Measurements from ENCODE around the gene EHBP1.

The EHBP1 gene

GRCh38 chr2:62884514-62884913, 179.0 kb downstream of the EHBP1 start:
- H2AFZ ChIP-seq (ENCODE audit: low read length): no peak overlapping the region
- H3K4me3 ChIP-seq (ENCODE audit: low read length, poor library complexity, severe bottlenecking): no peak overlapping the region

DNA sequence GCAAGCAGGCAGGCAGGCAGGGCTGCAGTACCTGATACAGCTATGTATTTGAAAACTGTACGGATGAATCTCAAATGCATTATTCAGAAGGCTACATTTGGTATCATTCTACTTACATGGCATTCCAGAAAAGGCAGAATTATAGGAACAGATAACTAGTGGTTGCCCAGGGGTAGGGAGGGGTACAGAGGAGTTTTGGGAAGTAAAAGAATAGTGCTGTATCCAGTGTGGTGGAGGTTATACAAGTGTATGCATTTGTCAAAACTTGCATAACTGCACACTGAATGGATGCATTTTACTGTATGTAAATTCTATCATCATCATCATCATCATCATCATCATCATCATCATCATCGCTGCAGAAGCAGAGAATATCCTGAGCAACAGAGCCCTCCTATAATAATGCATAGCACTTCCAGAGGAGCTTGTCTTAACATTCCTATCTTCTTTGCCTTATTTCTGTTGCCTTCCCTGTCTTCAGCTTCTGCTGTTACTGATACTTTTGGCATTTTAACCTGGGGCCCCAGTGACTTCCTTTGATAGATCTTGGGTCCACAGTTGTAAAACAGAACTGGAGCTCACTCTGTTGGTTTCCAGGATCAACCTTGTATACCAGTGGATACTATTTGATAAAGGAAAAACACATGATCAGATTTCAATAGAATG, 189.6 kb downstream of the EHBP1 start:
- Histone ChIP-seq H2AFZ (ENCODE audit: low read length) (no peak overlapping the region), H3K9me2 (replicated peaks; ENCODE audit: low read depth, low read length) (no peaks in the 10 kb centered on the region), H3K9me3 (ENCODE audit: insufficient read depth, low read depth, low read length) (no peaks in the 10 kb centered on the region), H3K36me3 (ENCODE audit: insufficient read depth, low read length) (no peaks in the 10 kb centered on the region), H3K4me3 (ENCODE audit: low read length, poor library complexity, severe bottlenecking) (no peak overlapping the region), H3K27me3 (ENCODE audit: insufficient read depth, low read length, poor library complexity, severe bottlenecking) (no peaks in the 10 kb centered on the region), H4K20me1 (ENCODE audit: insufficient read depth, low read length, poor library complexity, severe bottlenecking) (no peaks in the 10 kb centered on the region), H3K79me2 (ENCODE audit: insufficient read depth, low read length) (no peaks in the 10 kb centered on the region), H3K4me2 (ENCODE audit: low read depth, low read length, poor library complexity, severe bottlenecking) (no peak overlapping the region), H3K4me1 (ENCODE audit: insufficient read depth, low read length, poor library complexity, severe bottlenecking) (no peaks in the 10 kb centered on the region), H3K9ac (ENCODE audit: low read depth, low read length, poor library complexity, severe bottlenecking) (no peak overlapping the region), H3F3A (ENCODE audit: low read depth) (no peaks in the 10 kb centered on the region)
- TF ChIP-seq, protein P1, sequence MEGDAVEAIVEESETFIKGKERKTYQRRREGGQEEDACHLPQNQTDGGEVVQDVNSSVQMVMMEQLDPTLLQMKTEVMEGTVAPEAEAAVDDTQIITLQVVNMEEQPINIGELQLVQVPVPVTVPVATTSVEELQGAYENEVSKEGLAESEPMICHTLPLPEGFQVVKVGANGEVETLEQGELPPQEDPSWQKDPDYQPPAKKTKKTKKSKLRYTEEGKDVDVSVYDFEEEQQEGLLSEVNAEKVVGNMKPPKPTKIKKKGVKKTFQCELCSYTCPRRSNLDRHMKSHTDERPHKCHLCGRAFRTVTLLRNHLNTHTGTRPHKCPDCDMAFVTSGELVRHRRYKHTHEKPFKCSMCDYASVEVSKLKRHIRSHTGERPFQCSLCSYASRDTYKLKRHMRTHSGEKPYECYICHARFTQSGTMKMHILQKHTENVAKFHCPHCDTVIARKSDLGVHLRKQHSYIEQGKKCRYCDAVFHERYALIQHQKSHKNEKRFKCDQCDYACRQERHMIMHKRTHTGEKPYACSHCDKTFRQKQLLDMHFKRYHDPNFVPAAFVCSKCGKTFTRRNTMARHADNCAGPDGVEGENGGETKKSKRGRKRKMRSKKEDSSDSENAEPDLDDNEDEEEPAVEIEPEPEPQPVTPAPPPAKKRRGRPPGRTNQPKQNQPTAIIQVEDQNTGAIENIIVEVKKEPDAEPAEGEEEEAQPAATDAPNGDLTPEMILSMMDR (conservative IDR thresholded peaks at IDR 0.05; ENCODE audit: low read length): no peak
- TF ChIP-seq EZH2phosphoT487 (IDR thresholded peaks at IDR 0.05; ENCODE audit: borderline replicate concordance): no peak

More at GRCh38 chr2:62884514-62884913, 179.0 kb downstream of the EHBP1 start:
- Histone ChIP-seq H3K4me1 (ENCODE audit: insufficient read depth, low read length, poor library complexity, severe bottlenecking) (no peaks in the 10 kb centered on the region), H3K9me2 (replicated peaks; ENCODE audit: low read depth, low read length) (no peaks in the 10 kb centered on the region), H3K9ac (ENCODE audit: low read depth, low read length, poor library complexity, severe bottlenecking) (no peak overlapping the region), H3K4me2 (ENCODE audit: low read depth, low read length, poor library complexity, severe bottlenecking) (no peak overlapping the region), H4K20me1 (ENCODE audit: insufficient read depth, low read length, poor library complexity, severe bottlenecking) (no peaks in the 10 kb centered on the region), H3K9me3 (ENCODE audit: insufficient read depth, low read depth, low read length) (no peaks in the 10 kb centered on the region), H3K27me3 (ENCODE audit: insufficient read depth, low read length, poor library complexity, severe bottlenecking) (no peaks in the 10 kb centered on the region), H3F3A (ENCODE audit: low read depth) (no peaks in the 10 kb centered on the region), H3K79me2 (ENCODE audit: insufficient read depth, low read length) (no peaks in the 10 kb centered on the region), H3K36me3 (ENCODE audit: insufficient read depth, low read length) (no peaks in the 10 kb centered on the region)
- TF ChIP-seq EZH2phosphoT487 (IDR thresholded peaks at IDR 0.05; ENCODE audit: borderline replicate concordance): no peak
- TF ChIP-seq, protein P1 (conservative IDR thresholded peaks at IDR 0.05; ENCODE audit: low read length): no peak

DNA sequence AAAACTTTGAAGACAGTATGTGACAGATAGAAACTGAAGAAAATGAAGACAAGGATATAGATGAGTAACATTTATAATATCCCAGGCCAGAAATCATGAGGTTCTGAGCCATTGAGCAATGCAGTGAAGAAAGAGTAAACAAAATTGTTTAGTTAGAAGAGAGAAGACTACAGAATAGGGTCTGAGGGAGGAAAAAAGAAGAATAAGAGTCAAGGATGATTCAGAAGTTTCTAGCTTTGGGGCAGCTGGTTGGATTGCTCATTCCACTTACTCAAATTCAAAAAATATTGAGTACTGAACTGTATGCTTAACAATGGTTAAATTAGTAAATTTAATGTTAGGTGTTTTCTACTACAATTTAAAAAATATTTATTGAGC, 190.1 kb downstream of the EHBP1 start:
- H2AFZ ChIP-seq (ENCODE audit: low read length): no peak overlapping the region
- no peaks in the 10 kb centered on the region for H3K36me3 ChIP-seq (ENCODE audit: insufficient read depth, low read length)
- no peaks in the 10 kb centered on the region for H4K20me1 ChIP-seq (ENCODE audit: insufficient read depth, low read length, poor library complexity, severe bottlenecking)
- no peaks in the 10 kb centered on the region for H3K79me2 ChIP-seq (ENCODE audit: insufficient read depth, low read length)
- H3K9me2 ChIP-seq (replicated peaks; ENCODE audit: low read depth, low read length): no peaks in the 10 kb centered on the region
- no peaks in the 10 kb centered on the region for H3K27me3 ChIP-seq (ENCODE audit: insufficient read depth, low read length, poor library complexity, severe bottlenecking)
- no peak overlapping the region for H3K4me2 ChIP-seq (ENCODE audit: low read depth, low read length, poor library complexity, severe bottlenecking)
- H3F3A ChIP-seq (ENCODE audit: low read depth): no peaks in the 10 kb centered on the region
- H3K4me1 ChIP-seq (ENCODE audit: insufficient read depth, low read length, poor library complexity, severe bottlenecking): no peaks in the 10 kb centered on the region
- no peaks in the 10 kb centered on the region for H3K9me3 ChIP-seq (ENCODE audit: insufficient read depth, low read depth, low read length)
- H3K4me3 ChIP-seq (ENCODE audit: low read length, poor library complexity, severe bottlenecking): no peak overlapping the region
- H3K9ac ChIP-seq (ENCODE audit: low read depth, low read length, poor library complexity, severe bottlenecking): no peak overlapping the region
- no peak for TF ChIP-seq EZH2phosphoT487 (IDR thresholded peaks at IDR 0.05; ENCODE audit: borderline replicate concordance)
- TF ChIP-seq, protein P1 (conservative IDR thresholded peaks at IDR 0.05; ENCODE audit: low read length): no peak
